Measurements from ENCODE around the gene DACH1.

GRCh38 chr13:71869274-71869673, 2.3 kb upstream of the DACH1 start:
- TF ChIP-seq BRCA1 (IDR thresholded peaks at IDR 0.05; ENCODE audit: low read depth, low read length) (no peak), ATF2 (IDR thresholded peaks at IDR 0.05; ENCODE audit: low read length) (no peak), CHD2 (IDR thresholded peaks at IDR 0.05; ENCODE audit: low read length) (no peak), CTCF (IDR thresholded peaks at IDR 0.05; ENCODE audit: control extremely low read depth in 1 of 3, insufficient read depth in 1 of 3, low read depth in 1 of 3, low read length in 3 of 3) (no peak)

Measured in H1 (cell line).